Ovary (tissue), 3 donors: ENCODE data around the gene AMBN.

ENCODE experiments used
- CTCF ChIP-seq, 3 donors: fragments of 450-650 bp in 2 of 3; fragments of 200-600 bp in 1 of 3; IDR thresholded peaks; one replicate each; pipeline versions ENCODE4 v1.5.1 to v1.8.0; 2016 to 2022; ENCODE audit warnings: antibody characterized with exemption in 3 of 3, mild to moderate bottlenecking in 1 of 3
- EP300 ChIP-seq: sonication (generic); formaldehyde crosslinking; IDR thresholded peaks from one replicate; pipeline ENCODE4 v1.6.1; 2017; ENCODE audit warnings: antibody characterized with exemption
- POLR2A ChIP-seq: fragments of 450-650 bp; IDR thresholded peaks from one replicate; pipeline ENCODE4 v1.6.1; 2017; ENCODE audit warnings: antibody characterized with exemption, mild to moderate bottlenecking, moderate library complexity
- donor health status: DM: no; HTN: no; CAD: no.

- no peak for TF ChIP-seq POLR2A
- TF ChIP-seq EP300 = no peak
- no peak for TF ChIP-seq CTCF (IDR thresholded peaks at IDR 0.05)
These were observed 16.1 kb upstream of the AMBN start for GRCh38 chr4:70575964-70576363.
